Measurements from ENCODE around the gene WDR59. TPM values are rescaled to one million over a fixed set of nuclear protein-coding genes. Genes with fewer than 3 reads are reported as not detected.
A peak's percentile ranks its signal among the peaks of the same experiment; 100 is the strongest.
"Not testable (repeated sequence)": the region's sequence is repeated elsewhere in the genome, so short reads cannot be mapped to it uniquely, and the experiment has no call there.

WDR59 gene
- total RNA-seq, 4 donors from 2014 or later = 26.0 to 59.4 (median 48.4) TPM

GRCh38 chr16:74995986-74996385, 11.1 kb upstream of the WDR59 start:
- TF ChIP-seq POLR2A (IDR thresholded peaks at IDR 0.05) (no peak), CTCF (IDR thresholded peaks at IDR 0.05) (no peak)
- intact Hi-C loops (cut with DNase I; ENCODE audit: low total_unique reads) = no loop called here

GRCh38 chr16:74991593-74992403, 6.9 kb upstream of the WDR59 start:
- 74 to 78% methylated on average over 13 of the region's 13 CpGs for WGBS, 2 donors
- TF ChIP-seq CTCF (IDR thresholded peaks at IDR 0.05) = no peak
- TF ChIP-seq POLR2A (IDR thresholded peaks at IDR 0.05) = no peak
- H3K4me3 ChIP-seq (ENCODE audit: low read depth, poor library complexity, severe bottlenecking) = no peak overlapping the region
- peak in 1 of 2 donors; percentile 78 for DNase-seq (ENCODE audit: low spot score in 2 of 2)
- intact Hi-C loops (cut with DNase I; ENCODE audit: low total_unique reads) = no loop called here

More at GRCh38 chr16:74995986-74996385, 11.1 kb upstream of the WDR59 start:
- no peak for DNase-seq (ENCODE audit: low spot score in 2 of 2)
- H3K4me3 ChIP-seq (ENCODE audit: low read depth, poor library complexity, severe bottlenecking) = no peak overlapping the region
- WGBS, 2 donors = 88 to 97% methylated on average over 1 of the region's 1 CpG

- intact Hi-C loops (cut with DNase I; ENCODE audit: low total_unique reads) = no loop called here
- no peak for TF ChIP-seq CTCF (IDR thresholded peaks at IDR 0.05)
- no peak for TF ChIP-seq POLR2A (IDR thresholded peaks at IDR 0.05)
- H3K4me3 ChIP-seq (ENCODE audit: low read depth, poor library complexity, severe bottlenecking) = no peak overlapping the region
- 85 to 87% methylated on average over 5 of the region's 5 CpGs for WGBS, 2 donors
- DNase-seq (ENCODE audit: low spot score in 2 of 2) = no peak
Measured at GRCh38 chr16:74991268-74991592, 6.3 kb upstream of the WDR59 start.

GRCh38 chr16:74990832-74991231, 5.9 kb upstream of the WDR59 start:
- TF ChIP-seq CTCF (IDR thresholded peaks at IDR 0.05) (no peak), POLR2A (IDR thresholded peaks at IDR 0.05) (no peak)
- WGBS, 2 donors = 96 to 98% methylated on average over 10 of the region's 10 CpGs
- H3K4me3 ChIP-seq (ENCODE audit: low read depth, poor library complexity, severe bottlenecking) = no peak overlapping the region
- intact Hi-C loops (cut with DNase I; ENCODE audit: low total_unique reads) = no loop called here
- peak in 1 of 2 donors; percentile 40 for DNase-seq (ENCODE audit: low spot score in 2 of 2)

GRCh38 chr16:74989864-74990263, 4.9 kb upstream of the WDR59 start:
- WGBS, 2 donors = 94 to 96% methylated on average over 3 of the region's 3 CpGs
- H3K4me3 ChIP-seq (ENCODE audit: low read depth, poor library complexity, severe bottlenecking) = not testable (repeated sequence)
- intact Hi-C loops (cut with DNase I; ENCODE audit: low total_unique reads) = loop anchor here (5.0 kb wide), 1 partner anchor 852 kb away; no protein-coding TSS in a partner anchor
- peak in 1 of 2 donors; percentile 29 for DNase-seq (ENCODE audit: low spot score in 2 of 2)

DNA sequence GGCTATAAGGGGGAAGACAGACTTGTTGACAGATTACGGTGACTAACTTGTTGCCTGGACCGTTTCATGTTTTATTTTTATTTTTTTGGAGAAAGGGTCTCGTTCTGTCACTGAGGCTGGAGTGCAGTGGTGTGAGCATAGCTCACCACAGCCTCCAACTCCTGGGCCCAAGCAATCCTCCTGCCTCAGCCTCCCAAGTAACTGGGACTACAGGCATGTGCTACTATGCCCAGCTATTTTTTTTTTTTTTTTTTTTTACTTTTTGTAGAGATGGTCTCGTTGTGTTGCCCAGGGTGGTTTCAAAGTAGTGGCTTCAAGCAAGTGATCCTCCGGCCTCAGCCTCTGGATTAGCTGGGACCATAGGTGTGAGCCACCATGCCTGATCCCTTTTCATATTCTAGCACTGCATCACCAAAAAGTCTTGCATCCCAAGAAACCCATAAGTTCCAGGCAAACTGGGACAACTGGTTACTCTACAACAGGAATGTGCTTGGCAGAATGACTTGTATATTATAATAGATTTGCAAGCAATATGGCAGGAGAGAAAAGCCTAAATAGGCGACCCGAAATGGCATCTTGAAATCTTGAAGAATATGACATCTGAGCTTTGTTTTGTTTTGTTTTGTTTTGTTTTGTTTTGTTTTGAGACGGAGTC, 2.2 kb upstream of the WDR59 start:
- TF ChIP-seq POLR2A (IDR thresholded peaks at IDR 0.05) (no peak), CTCF (IDR thresholded peaks at IDR 0.05) (no peak)
- DNase-seq (ENCODE audit: low spot score in 2 of 2) = peak in 1 of 2 donors; percentile 59
- 74 to 82% methylated on average over 8 of the region's 8 CpGs for WGBS, 2 donors
- intact Hi-C loops (cut with DNase I; ENCODE audit: low total_unique reads) = loop anchor here (5.0 kb wide), 1 partner anchor 855 kb away; no protein-coding TSS in a partner anchor
- H3K4me3 ChIP-seq (ENCODE audit: low read depth, poor library complexity, severe bottlenecking) = no peak overlapping the region
